ENCODE results near the gene TPSD1.

TPSD1 gene

GRCh38 chr16:1277617-1278282 lies 21.9 kb downstream of the TPSD1 start:
- no peak for DNase-seq (ENCODE audit: low spot score)
- no peak for TF ChIP-seq CTCF (IDR thresholded peaks at IDR 0.05)
- no peak overlapping the region for H3K4me3 ChIP-seq
- H3K27ac ChIP-seq: no peak overlapping the region

GRCh38 chr16:1278477-1278876 lies 22.6 kb downstream of the TPSD1 start:
- Histone ChIP-seq H3K4me3 (no peak overlapping the region), H3K27ac (no peak overlapping the region)
- DNase-seq (ENCODE audit: low spot score): no peak
- no peak for TF ChIP-seq CTCF (IDR thresholded peaks at IDR 0.05)

GRCh38 chr16:1279081-1279944 lies 23.4 kb downstream of the TPSD1 start:
- no peak for TF ChIP-seq CTCF (IDR thresholded peaks at IDR 0.05)
- no peak overlapping the region for H3K27ac ChIP-seq
- no peak for DNase-seq (ENCODE audit: low spot score)
- H3K4me3 ChIP-seq: no peak overlapping the region

GRCh38 chr16:1279945-1280589 lies 24.2 kb downstream of the TPSD1 start:
- DNase-seq (ENCODE audit: low spot score): no peak
- no peak overlapping the region for H3K4me3 ChIP-seq
- no peak overlapping the region for H3K27ac ChIP-seq
- no peak for TF ChIP-seq CTCF (IDR thresholded peaks at IDR 0.05)

GRCh38 chr16:1280783-1281182 lies 24.9 kb downstream of the TPSD1 start:
- no peak overlapping the region for H3K4me3 ChIP-seq
- no peak overlapping the region for H3K27ac ChIP-seq
- no peak for TF ChIP-seq CTCF (IDR thresholded peaks at IDR 0.05)
- DNase-seq (ENCODE audit: low spot score): no peak

- no peak for TF ChIP-seq CTCF (IDR thresholded peaks at IDR 0.05)
- no peak for DNase-seq (ENCODE audit: low spot score)
- H3K4me3 ChIP-seq: no peak overlapping the region
- no peak overlapping the region for H3K27ac ChIP-seq
Observed at GRCh38 chr16:1281517-1281916, 25.6 kb downstream of the TPSD1 start.
